ENCODE measurements around the gene CLIP3.
"Not testable (repeated sequence)": the region's sequence is repeated elsewhere in the genome, so short reads cannot be mapped to it uniquely, and the experiment has no call there.

Gene CLIP3

DNA sequence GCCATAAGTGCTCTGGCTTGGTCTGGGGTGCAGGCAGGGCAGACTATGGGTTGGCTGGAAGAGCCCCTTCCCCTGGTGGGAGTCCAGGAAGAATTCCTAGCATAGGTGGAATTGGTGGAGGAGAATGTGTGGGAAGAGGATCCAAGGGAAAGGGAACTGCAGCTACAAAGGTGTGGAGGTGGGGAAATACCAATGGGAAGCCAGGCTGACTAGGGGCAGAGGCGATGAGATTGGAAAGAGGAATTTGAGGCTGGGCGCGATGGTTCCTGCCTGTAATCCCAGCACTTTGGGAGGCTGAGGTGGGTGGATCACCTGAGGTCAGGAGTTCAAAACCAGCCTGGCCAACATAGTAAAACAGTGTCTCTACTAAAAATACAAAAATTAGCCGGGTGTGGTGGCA is 42.5 kb downstream of the CLIP3 start:
- TF ChIP-seq CTCF (conservative IDR thresholded peaks at IDR 0.05) = no peak
- no peak overlapping the region for H3K27ac ChIP-seq

GRCh38 chr19:35988824-35989223 is 43.8 kb downstream of the CLIP3 start:
- TF ChIP-seq CTCF (conservative IDR thresholded peaks at IDR 0.05) = no peak
- H3K27ac ChIP-seq = no peak overlapping the region

- peak overlapping the region; percentile 62 for H3K27ac ChIP-seq
- TF ChIP-seq CTCF (conservative IDR thresholded peaks at IDR 0.05) = 0 out of 2 replicates have a peak, but pooled peaks have one; percentile 34
These were observed 45.1 kb downstream of the CLIP3 start for GRCh38 chr19:35987571-35987896.

DNA sequence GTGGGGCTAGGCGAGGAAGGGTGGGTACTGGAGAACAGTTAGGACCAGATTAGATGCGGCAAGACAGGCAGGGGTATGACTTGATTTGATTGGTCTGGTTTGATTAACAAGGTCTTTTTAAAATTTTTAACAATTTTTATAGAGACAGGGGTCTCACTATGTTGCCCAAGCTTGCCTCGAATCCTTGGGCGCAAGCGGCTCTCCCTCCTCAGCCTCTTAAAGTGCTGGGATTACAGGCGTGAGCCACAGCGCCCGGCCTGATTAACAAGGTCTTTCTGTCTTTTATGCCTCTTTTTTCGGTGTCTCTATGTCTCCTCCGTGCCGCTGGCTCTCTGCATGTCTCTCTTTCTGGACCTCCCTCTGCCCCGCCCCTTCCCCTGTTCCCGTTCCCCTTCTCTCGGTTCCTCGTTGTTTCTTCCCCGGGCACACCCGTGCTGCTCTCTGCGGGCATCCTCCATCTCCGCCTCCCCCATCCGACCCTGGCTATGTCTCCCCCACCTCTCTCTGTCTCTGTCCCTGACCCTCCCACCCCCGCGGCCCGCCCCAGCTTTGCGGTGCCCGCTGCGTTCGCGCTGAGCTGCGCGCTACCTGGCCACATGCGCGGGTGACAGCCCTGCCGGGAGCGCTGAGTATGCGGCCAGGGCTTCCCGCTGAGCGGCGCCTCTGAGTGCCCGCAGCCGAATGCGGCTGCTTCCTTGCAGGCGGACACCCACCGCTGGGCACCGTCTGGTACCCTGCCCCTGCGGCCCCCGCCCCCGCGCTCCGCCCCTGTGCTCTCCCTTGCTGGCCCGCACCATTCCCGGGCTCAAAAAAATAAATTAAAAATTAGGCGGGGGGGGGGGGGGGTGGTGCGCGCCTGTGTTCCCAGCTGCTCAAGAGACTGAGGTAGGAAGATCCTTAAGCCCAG is 45.8 kb downstream of the CLIP3 start:
- H3K27ac ChIP-seq = peak overlapping the region; percentile 62
- TF ChIP-seq CTCF (conservative IDR thresholded peaks at IDR 0.05) = peak; percentile 41

GRCh38 chr19:35986111-35986510 is 46.6 kb downstream of the CLIP3 start:
- no peak for TF ChIP-seq CTCF (conservative IDR thresholded peaks at IDR 0.05)
- H3K27ac ChIP-seq = peak overlapping the region; percentile 62

- H3K27ac ChIP-seq = no peak overlapping the region
- TF ChIP-seq CTCF (conservative IDR thresholded peaks at IDR 0.05) = no peak
These were observed 49.5 kb downstream of the CLIP3 start for GRCh38 chr19:35983177-35983576.

DNA sequence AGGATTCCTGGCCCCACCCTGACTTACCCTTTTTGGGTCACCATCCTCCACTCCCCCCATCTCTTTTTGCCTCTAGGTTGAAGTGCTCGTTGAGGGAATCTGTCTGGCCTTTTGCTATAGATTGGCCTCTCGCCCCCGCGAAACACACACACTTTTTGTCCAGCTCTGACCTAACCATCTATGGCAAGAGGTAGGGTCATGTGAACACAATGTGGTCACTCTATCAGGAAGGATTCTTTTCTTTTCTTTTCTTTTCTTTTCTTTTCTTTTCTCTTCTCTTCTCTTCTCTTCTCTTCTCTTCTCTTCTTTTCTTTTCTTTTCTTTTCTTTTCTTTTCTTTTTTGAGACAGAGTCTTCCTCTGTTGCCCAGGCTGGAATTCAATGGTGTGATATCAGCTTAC is 51.7 kb downstream of the CLIP3 start:
- not testable (repeated sequence) for H3K27ac ChIP-seq

- TF ChIP-seq CTCF (conservative IDR thresholded peaks at IDR 0.05) = no peak
- no peak overlapping the region for H3K27ac ChIP-seq
These were observed 53.8 kb downstream of the CLIP3 start for GRCh38 chr19:35978832-35979365.

All from VCaP (cell line).